Fibroblast of lung (primary cell): ENCODE measurements around the gene ERCC6L2. TPM values are rescaled to one million over a fixed set of nuclear protein-coding genes. Genes with fewer than 3 reads are reported as not detected.

ENCODE experiments used
- DNase-seq, 2 donors: peaks; one replicate each; pipeline versions ENCODE4 v3.0.0 to v3.0.0-alpha.2; 2010; ENCODE audit warnings: low read depth in 2 of 2
- H2AFZ ChIP-seq: 2 replicates; pipeline ENCODE4 v1.5.1; 2012; ENCODE audit warnings: low read length, control low read depth, inconsistent platforms
- H3K27ac ChIP-seq: 2 replicates; pipeline ENCODE4 v1.5.1; 2011; ENCODE audit warnings: low read length, control low read depth; ENCODE audit not compliant: insufficient read depth
- H3K27me3 ChIP-seq: 2 replicates; pipeline ENCODE4 v1.5.1; 2011; ENCODE audit warnings: mild to moderate bottlenecking, low read length; ENCODE audit not compliant: control insufficient read depth, insufficient read depth
- H3K36me3 ChIP-seq: 2 replicates; pipeline ENCODE4 v1.5.1; 2011; ENCODE audit warnings: low read length; ENCODE audit not compliant: control insufficient read depth, insufficient read depth
- H3K4me1 ChIP-seq: 2 replicates; pipeline ENCODE4 v1.5.1; 2011; ENCODE audit warnings: low read length; ENCODE audit not compliant: control insufficient read depth, insufficient read depth; ENCODE audit errors: extremely low read depth
- H3K4me2 ChIP-seq: 2 replicates; pipeline ENCODE4 v1.5.1; 2011; ENCODE audit warnings: low read length, control low read depth; ENCODE audit not compliant: insufficient read depth; ENCODE audit errors: extremely low read depth
- H3K4me3 ChIP-seq, 4 experiments: fragments of 200-600 bp in 1 of 4; sonication (generic) in 1 of 4; replicated peaks in 1 of 4; 2 replicates each; pipeline ENCODE4 v1.5.1; 2011 to 2016; ENCODE audit warnings: low read length in 4 of 4, low read depth in 3 of 4, mild to moderate bottlenecking in 3 of 4, control low read depth in 2 of 4, inconsistent platforms in 1 of 4, mixed read lengths in 1 of 4; ENCODE audit not compliant: insufficient read depth in 1 of 4; ENCODE audit errors: control extremely low read depth in 1 of 4
- H3K79me2 ChIP-seq: 2 replicates; pipeline ENCODE4 v1.5.1; 2012; ENCODE audit warnings: mild to moderate bottlenecking, low read length, inconsistent platforms; ENCODE audit not compliant: control insufficient read depth, insufficient read depth
- H3K9ac ChIP-seq: 2 replicates; pipeline ENCODE4 v1.5.1; 2011; ENCODE audit warnings: mild to moderate bottlenecking, low read length, control low read depth; ENCODE audit not compliant: insufficient read depth
- H3K9me3 ChIP-seq: 2 replicates; pipeline ENCODE4 v1.5.1; 2012; ENCODE audit warnings: low read depth, low read length; ENCODE audit not compliant: control insufficient read depth, insufficient read depth
- H4K20me1 ChIP-seq: 2 replicates; pipeline ENCODE4 v1.5.1; 2011; ENCODE audit warnings: low read length; ENCODE audit not compliant: control insufficient read depth, insufficient read depth; ENCODE audit errors: extremely low read depth
- CTCF ChIP-seq, 2 donors: IDR thresholded peaks in 1 of 2; conservative IDR thresholded peaks in 1 of 2; 1 replicate in 1 of 2; 2 replicates in 1 of 2; pipeline ENCODE4 v1.5.1; 2011 to 2012; ENCODE audit warnings: low read length in 2 of 2, control low read depth in 1 of 2, inconsistent platforms in 1 of 2, low read depth in 1 of 2, mild to moderate bottlenecking in 1 of 2
- EZH2 ChIP-seq: IDR thresholded peaks from 2 replicates; pipeline ENCODE4 v1.5.1; 2012; ENCODE audit warnings: low read length, control low read depth, mild to moderate bottlenecking; ENCODE audit errors: missing control alignments
- polyA plus RNA-seq, 2 donors: library from polyadenylated mRNA; depleted of rRNA in 1 of 2; stranded (reverse) in 1 of 2; unstranded in 1 of 2; fragments of >200 nt; gene quantifications; 2 replicates each; pipeline ENCODE4 v1.2.1, GENCODE V29; 2011 to 2012; ENCODE audit warnings: missing spikeins in 1 of 2
- total RNA-seq: library from RNA; depleted of rRNA; stranded (reverse); fragments of >200 nt; gene quantifications from 2 replicates; pipeline ENCODE4 v1.2.1, GENCODE V29; 2014

The ERCC6L2 gene
- total and polyA plus RNA-seq, 2 donors (not counting 1 experiment from before 2014, with no cell fraction given) = 45.0 to 117 TPM

- Histone ChIP-seq H3K9ac (no peak overlapping the region), H4K20me1 (no peaks in the 10 kb centered on the region), H3K79me2 (no peaks in the 10 kb centered on the region), H3K9me3 (no peaks in the 10 kb centered on the region), H3K27me3 (no peaks in the 10 kb centered on the region), H3K27ac (no peak overlapping the region), H3K4me2 (no peak overlapping the region), H3K4me1 (no peaks in the 10 kb centered on the region), H3K36me3 (peaks cover 3% of the 10 kb centered on the region), H3K4me3 (no peak overlapping the region), H2AFZ (no peak overlapping the region)
- TF ChIP-seq EZH2 (no peak), CTCF (conservative IDR thresholded peaks at IDR 0.05 in 1 of 2, IDR thresholded peaks at IDR 0.05 in 1 of 2; ENCODE audit: low read depth in 1 of 2, low read length in 2 of 2) (no peak)
- no peak for DNase-seq
These were observed 61.1 kb downstream of the ERCC6L2 start for GRCh38 chr9:95936579-95937075.

GRCh38 chr9:95937131-95937530 is 61.6 kb downstream of the ERCC6L2 start:
- Histone ChIP-seq H3K9ac (no peak overlapping the region), H3K79me2 (no peaks in the 10 kb centered on the region), H3K4me2 (no peak overlapping the region), H3K4me1 (no peaks in the 10 kb centered on the region), H3K9me3 (no peaks in the 10 kb centered on the region), H3K27ac (no peak overlapping the region), H3K27me3 (no peaks in the 10 kb centered on the region), H3K36me3 (peaks cover 3% of the 10 kb centered on the region), H2AFZ (no peak overlapping the region), H4K20me1 (no peaks in the 10 kb centered on the region), H3K4me3 (no peak overlapping the region)
- DNase-seq = peak in 1 of 2 donors; percentile 2
- TF ChIP-seq EZH2 (no peak), CTCF (conservative IDR thresholded peaks at IDR 0.05 in 1 of 2, IDR thresholded peaks at IDR 0.05 in 1 of 2; ENCODE audit: low read depth in 1 of 2, low read length in 2 of 2) (no peak)

GRCh38 chr9:95938724-95939123 is 63.2 kb downstream of the ERCC6L2 start:
- Histone ChIP-seq H3K27me3 (no peaks in the 10 kb centered on the region), H3K4me2 (no peak overlapping the region), H3K4me3 (no peak overlapping the region), H4K20me1 (no peaks in the 10 kb centered on the region), H3K79me2 (no peaks in the 10 kb centered on the region), H2AFZ (no peak overlapping the region), H3K9me3 (no peaks in the 10 kb centered on the region), H3K27ac (no peak overlapping the region), H3K4me1 (no peaks in the 10 kb centered on the region), H3K9ac (no peak overlapping the region), H3K36me3 (no peaks in the 10 kb centered on the region)
- no peak for DNase-seq
- TF ChIP-seq EZH2 (no peak), CTCF (conservative IDR thresholded peaks at IDR 0.05 in 1 of 2, IDR thresholded peaks at IDR 0.05 in 1 of 2; ENCODE audit: low read depth in 1 of 2, low read length in 2 of 2) (no peak)
